GM12878 (cell line): ENCODE measurements around the gene WDR77. TPM values are rescaled to one million over a fixed set of nuclear protein-coding genes. Genes with fewer than 3 reads are reported as not detected.

Experiments
- CHD4 ChIP-seq: fragments of 200-600 bp; sonication (generic); IDR thresholded peaks from 2 replicates; pipeline ENCODE4 v1.6.1; 2016; ENCODE audit warnings: mild to moderate bottlenecking
- DPF2 ChIP-seq: fragments of 450-650 bp; IDR thresholded peaks from 2 replicates; pipeline ENCODE4 v1.6.1; 2017; ENCODE audit warnings: mild to moderate bottlenecking
- EED ChIP-seq: sonication (generic); IDR thresholded peaks from 2 replicates; pipeline ENCODE4 v1.6.1; 2016; ENCODE audit warnings: antibody characterized with exemption, low read depth
- GATAD2B ChIP-seq: fragments of 450-650 bp; conservative IDR thresholded peaks from 2 replicates; pipeline ENCODE4 v1.6.1; 2017; ENCODE audit warnings: low read depth, mild to moderate bottlenecking, moderate library complexity
- KAT2A ChIP-seq: conservative IDR thresholded peaks from 2 replicates; pipeline ENCODE4 v1.6.1; 2011; ENCODE audit warnings: low read depth, low read length; ENCODE audit not compliant: control insufficient read depth
- KDM1A ChIP-seq: fragments of 200-600 bp; sonication (generic); IDR thresholded peaks from 2 replicates; pipeline ENCODE4 v1.6.1; 2016; ENCODE audit warnings: borderline replicate concordance
- MEF2B ChIP-seq: fragments of 450-650 bp; IDR thresholded peaks from 2 replicates; pipeline ENCODE4 v1.6.1; 2018; ENCODE audit warnings: mild to moderate bottlenecking, moderate library complexity; ENCODE audit not compliant: partially characterized antibody, poor library complexity, severe bottlenecking
- MTA2 ChIP-seq: fragments of 450-650 bp; IDR thresholded peaks from 2 replicates; pipeline ENCODE4 v1.6.1; 2016; ENCODE audit warnings: low read depth, mild to moderate bottlenecking, moderate library complexity
- NFXL1 ChIP-seq: fragments of 450-650 bp; IDR thresholded peaks from 2 replicates; pipeline ENCODE4 v1.6.1; 2017; ENCODE audit warnings: antibody characterized with exemption, mild to moderate bottlenecking, borderline replicate concordance
- PBX3 ChIP-seq: IDR thresholded peaks from 2 replicates; pipeline ENCODE4 v1.6.1; 2011; ENCODE audit warnings: mild to moderate bottlenecking, low read depth, low read length, moderate library complexity; ENCODE audit not compliant: insufficient replicate concordance
- PKNOX1 ChIP-seq: fragments of 450-650 bp; IDR thresholded peaks from 2 replicates; pipeline ENCODE4 v1.6.1; 2016; ENCODE audit warnings: mild to moderate bottlenecking
- RFX5 ChIP-seq: IDR thresholded peaks from 2 replicates; pipeline ENCODE4 v1.6.1; 2011; ENCODE audit warnings: low read depth, low read length, improper control_type of control experiment
- RUNX3 ChIP-seq: IDR thresholded peaks from 2 replicates; pipeline ENCODE4 v1.6.1; 2012; ENCODE audit warnings: low read length, inconsistent platforms
- SP1 ChIP-seq: IDR thresholded peaks from one replicate; pipeline ENCODE4 v1.6.1; 2011; ENCODE audit warnings: low read depth, low read length
- STAT1 ChIP-seq: fragments of 450-650 bp; conservative IDR thresholded peaks from 2 replicates; pipeline ENCODE4 v1.6.1; 2014; ENCODE audit warnings: antibody characterized with exemption, mild to moderate bottlenecking
- TAF1 ChIP-seq: IDR thresholded peaks from 2 replicates; pipeline ENCODE4 v1.6.1; 2011; ENCODE audit warnings: mild to moderate bottlenecking, low read depth, low read length, borderline replicate concordance
- TCF7 ChIP-seq: IDR thresholded peaks from 2 replicates; pipeline ENCODE4 v1.6.1; 2014; ENCODE audit warnings: antibody characterized with exemption, borderline replicate concordance
- WRNIP1 ChIP-seq: IDR thresholded peaks from 2 replicates; pipeline ENCODE4 v1.6.1; 2011; ENCODE audit warnings: low read depth, low read length, improper control_type of control experiment, borderline replicate concordance
- polyA plus RNA-seq, 11 experiments: library from polyadenylated mRNA; depleted of rRNA in 4 of 11; unstranded in 6 of 11; stranded (reverse) in 5 of 11; fragments of >200 nt; fragmentation: Nextera tagmentation in 4 of 11; fragmentation: Illumina TruSeq in 1 of 11; extraction: Ambion mirVana in 4 of 11; extraction: Trizol in 1 of 11; gene quantifications; 1 replicate in 1 of 11; 2 replicates in 10 of 11; pipeline versions ENCODE4 v1.2.1 to v1.2.3, GENCODE V29; 2011 to 2016; ENCODE audit warnings: inconsistent platforms in 2 of 11, missing spikeins in 2 of 11, low read depth in 1 of 11
- total RNA-seq, 4 experiments: library from RNA; depleted of rRNA in 3 of 4; stranded (reverse); fragments of >200 nt in 3 of 4; fragmentation: Illumina TruSeq in 1 of 4; extraction: Trizol in 1 of 4; gene quantifications; 2 replicates each; pipeline versions ENCODE4 v1.2.1 to v1.2.3, GENCODE V29; 2013 to 2021
- TF ChIP-seq, protein P1 (sequence below): fragments of 450-650 bp; IDR thresholded peaks from 2 replicates; pipeline ENCODE4 v1.6.1; 2017; ENCODE audit warnings: borderline replicate concordance
- TF ChIP-seq, protein P2 (sequence below): fragments of 450-650 bp; IDR thresholded peaks from 2 replicates; pipeline ENCODE4 v1.6.1; 2017; ENCODE audit warnings: low read depth, mild to moderate bottlenecking, moderate library complexity
- TF ChIP-seq, protein P3 (sequence below): IDR thresholded peaks from 2 replicates; pipeline ENCODE4 v1.6.1; 2012; ENCODE audit warnings: mild to moderate bottlenecking, low read depth, low read length

Gene WDR77
- total and polyA plus RNA-seq, 10 of the 15 experiments (the other 5 are each of a cell fraction or from before 2014, with no cell fraction given) = 12.7 to 167 (median 67.1) TPM

- TF ChIP-seq KDM1A (no peak), SP1 (peak; percentile 62), DPF2 (peak; percentile 83), EED (peak; percentile 99), RUNX3 (peak; percentile 95), STAT1 (no peak), PBX3 (no peak), KAT2A (no peak), RFX5 (no peak), MEF2B (peak; percentile 54), WRNIP1 (no peak), PKNOX1 (peak; percentile 80), GATAD2B (peak; percentile 75), CHD4 (no peak), TAF1 (no peak), NFXL1 (no peak), TCF7 (0 out of 2 replicates have a peak, but pooled peaks have one; percentile 9), MTA2 (peak; percentile 85)
- TF ChIP-seq, protein P1, sequence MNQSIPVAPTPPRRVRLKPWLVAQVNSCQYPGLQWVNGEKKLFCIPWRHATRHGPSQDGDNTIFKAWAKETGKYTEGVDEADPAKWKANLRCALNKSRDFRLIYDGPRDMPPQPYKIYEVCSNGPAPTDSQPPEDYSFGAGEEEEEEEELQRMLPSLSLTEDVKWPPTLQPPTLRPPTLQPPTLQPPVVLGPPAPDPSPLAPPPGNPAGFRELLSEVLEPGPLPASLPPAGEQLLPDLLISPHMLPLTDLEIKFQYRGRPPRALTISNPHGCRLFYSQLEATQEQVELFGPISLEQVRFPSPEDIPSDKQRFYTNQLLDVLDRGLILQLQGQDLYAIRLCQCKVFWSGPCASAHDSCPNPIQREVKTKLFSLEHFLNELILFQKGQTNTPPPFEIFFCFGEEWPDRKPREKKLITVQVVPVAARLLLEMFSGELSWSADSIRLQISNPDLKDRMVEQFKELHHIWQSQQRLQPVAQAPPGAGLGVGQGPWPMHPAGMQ = no peak
- TF ChIP-seq, protein P2, sequence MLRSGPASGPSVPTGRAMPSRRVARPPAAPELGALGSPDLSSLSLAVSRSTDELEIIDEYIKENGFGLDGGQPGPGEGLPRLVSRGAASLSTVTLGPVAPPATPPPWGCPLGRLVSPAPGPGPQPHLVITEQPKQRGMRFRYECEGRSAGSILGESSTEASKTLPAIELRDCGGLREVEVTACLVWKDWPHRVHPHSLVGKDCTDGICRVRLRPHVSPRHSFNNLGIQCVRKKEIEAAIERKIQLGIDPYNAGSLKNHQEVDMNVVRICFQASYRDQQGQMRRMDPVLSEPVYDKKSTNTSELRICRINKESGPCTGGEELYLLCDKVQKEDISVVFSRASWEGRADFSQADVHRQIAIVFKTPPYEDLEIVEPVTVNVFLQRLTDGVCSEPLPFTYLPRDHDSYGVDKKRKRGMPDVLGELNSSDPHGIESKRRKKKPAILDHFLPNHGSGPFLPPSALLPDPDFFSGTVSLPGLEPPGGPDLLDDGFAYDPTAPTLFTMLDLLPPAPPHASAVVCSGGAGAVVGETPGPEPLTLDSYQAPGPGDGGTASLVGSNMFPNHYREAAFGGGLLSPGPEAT = peak; percentile 89
- TF ChIP-seq, protein P3, sequence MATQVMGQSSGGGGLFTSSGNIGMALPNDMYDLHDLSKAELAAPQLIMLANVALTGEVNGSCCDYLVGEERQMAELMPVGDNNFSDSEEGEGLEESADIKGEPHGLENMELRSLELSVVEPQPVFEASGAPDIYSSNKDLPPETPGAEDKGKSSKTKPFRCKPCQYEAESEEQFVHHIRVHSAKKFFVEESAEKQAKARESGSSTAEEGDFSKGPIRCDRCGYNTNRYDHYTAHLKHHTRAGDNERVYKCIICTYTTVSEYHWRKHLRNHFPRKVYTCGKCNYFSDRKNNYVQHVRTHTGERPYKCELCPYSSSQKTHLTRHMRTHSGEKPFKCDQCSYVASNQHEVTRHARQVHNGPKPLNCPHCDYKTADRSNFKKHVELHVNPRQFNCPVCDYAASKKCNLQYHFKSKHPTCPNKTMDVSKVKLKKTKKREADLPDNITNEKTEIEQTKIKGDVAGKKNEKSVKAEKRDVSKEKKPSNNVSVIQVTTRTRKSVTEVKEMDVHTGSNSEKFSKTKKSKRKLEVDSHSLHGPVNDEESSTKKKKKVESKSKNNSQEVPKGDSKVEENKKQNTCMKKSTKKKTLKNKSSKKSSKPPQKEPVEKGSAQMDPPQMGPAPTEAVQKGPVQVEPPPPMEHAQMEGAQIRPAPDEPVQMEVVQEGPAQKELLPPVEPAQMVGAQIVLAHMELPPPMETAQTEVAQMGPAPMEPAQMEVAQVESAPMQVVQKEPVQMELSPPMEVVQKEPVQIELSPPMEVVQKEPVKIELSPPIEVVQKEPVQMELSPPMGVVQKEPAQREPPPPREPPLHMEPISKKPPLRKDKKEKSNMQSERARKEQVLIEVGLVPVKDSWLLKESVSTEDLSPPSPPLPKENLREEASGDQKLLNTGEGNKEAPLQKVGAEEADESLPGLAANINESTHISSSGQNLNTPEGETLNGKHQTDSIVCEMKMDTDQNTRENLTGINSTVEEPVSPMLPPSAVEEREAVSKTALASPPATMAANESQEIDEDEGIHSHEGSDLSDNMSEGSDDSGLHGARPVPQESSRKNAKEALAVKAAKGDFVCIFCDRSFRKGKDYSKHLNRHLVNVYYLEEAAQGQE = no peak
Observed at GRCh38 chr1:111476761-111477309, 27.8 kb upstream of the WDR77 start (continued).
